Mammary epithelial cell (primary cell): Measurements from ENCODE around the gene ZNF500.

ENCODE experiments used
- EZH2 ChIP-seq: IDR thresholded peaks from 2 replicates; pipeline ENCODE4 v1.6.1; 2012; ENCODE audit warnings: low read length, inconsistent platforms, borderline replicate concordance
- TF ChIP-seq, protein P1 (sequence below), 2 donors: IDR thresholded peaks in 1 of 2; conservative IDR thresholded peaks in 1 of 2; 2 replicates each; pipeline ENCODE4 v1.5.1; 2011 to 2012; ENCODE audit warnings: inconsistent platforms in 2 of 2, low read length in 2 of 2, mild to moderate bottlenecking in 2 of 2, control low read depth in 1 of 2, low read depth in 1 of 2; ENCODE audit not compliant: insufficient read depth in 1 of 2; ENCODE audit errors: extremely low read depth in 1 of 2

GRCh38 chr16:4787068-4787467 is 20.1 kb upstream of the ZNF500 start:
- TF ChIP-seq, protein P1, sequence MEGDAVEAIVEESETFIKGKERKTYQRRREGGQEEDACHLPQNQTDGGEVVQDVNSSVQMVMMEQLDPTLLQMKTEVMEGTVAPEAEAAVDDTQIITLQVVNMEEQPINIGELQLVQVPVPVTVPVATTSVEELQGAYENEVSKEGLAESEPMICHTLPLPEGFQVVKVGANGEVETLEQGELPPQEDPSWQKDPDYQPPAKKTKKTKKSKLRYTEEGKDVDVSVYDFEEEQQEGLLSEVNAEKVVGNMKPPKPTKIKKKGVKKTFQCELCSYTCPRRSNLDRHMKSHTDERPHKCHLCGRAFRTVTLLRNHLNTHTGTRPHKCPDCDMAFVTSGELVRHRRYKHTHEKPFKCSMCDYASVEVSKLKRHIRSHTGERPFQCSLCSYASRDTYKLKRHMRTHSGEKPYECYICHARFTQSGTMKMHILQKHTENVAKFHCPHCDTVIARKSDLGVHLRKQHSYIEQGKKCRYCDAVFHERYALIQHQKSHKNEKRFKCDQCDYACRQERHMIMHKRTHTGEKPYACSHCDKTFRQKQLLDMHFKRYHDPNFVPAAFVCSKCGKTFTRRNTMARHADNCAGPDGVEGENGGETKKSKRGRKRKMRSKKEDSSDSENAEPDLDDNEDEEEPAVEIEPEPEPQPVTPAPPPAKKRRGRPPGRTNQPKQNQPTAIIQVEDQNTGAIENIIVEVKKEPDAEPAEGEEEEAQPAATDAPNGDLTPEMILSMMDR (conservative IDR thresholded peaks at IDR 0.05 in 1 of 2, IDR thresholded peaks at IDR 0.05 in 1 of 2; ENCODE audit: extremely low read depth in 1 of 2, insufficient read depth in 1 of 2, low read depth in 1 of 2, low read length in 2 of 2), result no peak
- no peak for TF ChIP-seq EZH2
